IMR-90 (cell line): Measurements from ENCODE around the gene TMPRSS9. TPM values are rescaled to one million over a fixed set of nuclear protein-coding genes. Genes with fewer than 3 reads are reported as not detected.

Experiments used
- ATAC-seq: fragments of 200-7000 bp; cut with Tn5 transposase; 2 replicates; pipeline ENCODE4 v1.9.1; 2020; ENCODE audit warnings: low read depth, mild to moderate bottlenecking, moderate library complexity
- BruUV-seq: library from RNA; stranded (reverse); fragments of 400-500 nt; replicated peaks from 2 replicates; lab custom pipeline; 2021; lab: Mats Ljungman, UMichigan
- CTCF ChIA-PET: fragments of 300-600 bp; formaldehyde crosslinking; extraction: SDS; loops from one replicate; lab custom pipeline; 2021; ENCODE audit warnings: antibody characterized with exemption; lab: Yijun Ruan, JAX
- POLR2A ChIA-PET: fragments of 300-600 bp; sonication (Branson Sonifier 250); formaldehyde crosslinking; loops from one replicate; lab custom pipeline; 2022; ENCODE audit warnings: antibody characterized with exemption; ENCODE audit not compliant: unreplicated experiment; lab: Charles Lee
- DNase-seq: peaks from one replicate; pipeline ENCODE4 v3.0.0; 2013
- H2AFZ ChIP-seq: replicated peaks from 2 replicates; pipeline ENCODE3; 2013; ENCODE audit warnings: low read length, mild to moderate bottlenecking; ENCODE audit not compliant: poor library complexity
- H2AK5ac ChIP-seq: 2 replicates; pipeline ENCODE4 v1.6.1; 2013; ENCODE audit warnings: low read depth, low read length, inconsistent platforms
- H2AK9ac ChIP-seq: replicated peaks from 2 replicates; pipeline ENCODE3; 2013; ENCODE audit warnings: mild to moderate bottlenecking, low read depth, low read length, moderate library complexity; ENCODE audit not compliant: poor library complexity
- H2BK120ac ChIP-seq: 2 replicates; pipeline ENCODE4 v1.6.1; 2013; ENCODE audit warnings: low read depth, low read length, inconsistent platforms
- H2BK15ac ChIP-seq: 3 replicates; pipeline ENCODE4 v1.6.1; 2013; ENCODE audit warnings: low read depth, low read length, inconsistent platforms
- H2BK20ac ChIP-seq: 2 replicates; pipeline ENCODE4 v1.6.1; 2013; ENCODE audit warnings: low read depth, mild to moderate bottlenecking, inconsistent platforms, low read length, moderate library complexity
- H2BK5ac ChIP-seq: 2 replicates; pipeline ENCODE4 v1.6.1; 2013; ENCODE audit warnings: mild to moderate bottlenecking, low read depth, low read length, inconsistent platforms; ENCODE audit not compliant: poor library complexity, severe bottlenecking
- H3K14ac ChIP-seq: replicated peaks from 2 replicates; pipeline ENCODE4 v1.6.1; 2013; ENCODE audit warnings: low read depth, low read length, inconsistent platforms
- H3K18ac ChIP-seq: 2 replicates; pipeline ENCODE4 v1.6.1; 2013; ENCODE audit warnings: low read depth, low read length, control low read depth
- H3K23ac ChIP-seq: 2 replicates; pipeline ENCODE4 v1.6.1; 2013; ENCODE audit warnings: low read depth, low read length, inconsistent platforms
- H3K27ac ChIP-seq: 2 replicates; pipeline ENCODE4 v1.5.1; 2013; ENCODE audit warnings: mild to moderate bottlenecking, control low read depth, low read length; ENCODE audit not compliant: insufficient read depth
- H3K27me3 ChIP-seq: 2 replicates; pipeline ENCODE4 v1.6.1; 2013; ENCODE audit warnings: low read length; ENCODE audit not compliant: control insufficient read depth, insufficient read depth
- H3K36me3 ChIP-seq: 2 replicates; pipeline ENCODE4 v1.6.1; 2013; ENCODE audit warnings: low read length, mixed read lengths; ENCODE audit not compliant: control insufficient read depth, insufficient read depth
- H3K4ac ChIP-seq: 2 replicates; pipeline ENCODE4 v1.6.1; 2013; ENCODE audit warnings: low read depth, low read length, inconsistent platforms
- H3K4me1 ChIP-seq: 2 replicates; pipeline ENCODE4 v1.6.1; 2013; ENCODE audit warnings: low read length, mixed read lengths; ENCODE audit not compliant: control insufficient read depth, insufficient read depth
- H3K4me2 ChIP-seq: 2 replicates; pipeline ENCODE4 v1.6.1; 2013; ENCODE audit warnings: low read depth, mild to moderate bottlenecking, control low read depth, low read length, moderate library complexity
- H3K4me3 ChIP-seq: 2 replicates; pipeline ENCODE4 v1.5.1; 2013; ENCODE audit warnings: low read depth, mild to moderate bottlenecking, control low read depth, low read length, moderate library complexity; ENCODE audit not compliant: insufficient read depth
- H3K56ac ChIP-seq: 2 replicates; pipeline ENCODE4 v1.6.1; 2013; ENCODE audit warnings: low read length, inconsistent platforms; ENCODE audit not compliant: insufficient read depth; ENCODE audit errors: extremely low read depth
- H3K79me1 ChIP-seq, 2 experiments: 2 replicates each; pipeline ENCODE4 v1.6.1; 2013; ENCODE audit warnings: low read length in 2 of 2, inconsistent platforms in 1 of 2, low read depth in 1 of 2
- H3K9ac ChIP-seq: 2 replicates; pipeline ENCODE4 v1.6.1; 2013; ENCODE audit warnings: low read depth, low read length, control low read depth
- H3K9me1 ChIP-seq: 2 replicates; pipeline ENCODE4 v1.6.1; 2013; ENCODE audit warnings: low read length, inconsistent platforms; ENCODE audit not compliant: insufficient read depth
- H3K9me3 ChIP-seq: 2 replicates; pipeline ENCODE4 v1.6.1; 2013; ENCODE audit warnings: low read length; ENCODE audit not compliant: control insufficient read depth, insufficient read depth
- H4K20me1 ChIP-seq: 2 replicates; pipeline ENCODE4 v1.6.1; 2013; ENCODE audit warnings: low read length, inconsistent platforms; ENCODE audit not compliant: insufficient read depth
- H4K5ac ChIP-seq: 2 replicates; pipeline ENCODE4 v1.6.1; 2013; ENCODE audit warnings: mild to moderate bottlenecking, low read depth, low read length, control low read depth
- H4K8ac ChIP-seq, 2 experiments: 2 replicates each; pipeline ENCODE4 v1.6.1; 2013; ENCODE audit warnings: low read depth in 2 of 2, low read length in 2 of 2, control low read depth in 1 of 2, inconsistent platforms in 1 of 2
- H4K91ac ChIP-seq: 2 replicates; pipeline ENCODE4 v1.6.1; 2013; ENCODE audit warnings: low read depth, low read length, inconsistent platforms; ENCODE audit not compliant: insufficient read depth
- BHLHE40 ChIP-seq: fragments of 150-350 bp; IDR thresholded peaks from 2 replicates; pipeline ENCODE4 v1.6.1; 2016; ENCODE audit warnings: mild to moderate bottlenecking, low read depth, low read length
- CEBPB ChIP-seq: IDR thresholded peaks from 2 replicates; pipeline ENCODE4 v1.6.1; 2012; ENCODE audit warnings: low read depth, low read length, improper control_type of control experiment
- ELK1 ChIP-seq: fragments of 150-350 bp; IDR thresholded peaks from 2 replicates; pipeline ENCODE4 v1.6.1; 2016; ENCODE audit warnings: low read depth, mild to moderate bottlenecking, low read length, moderate library complexity, borderline replicate concordance
- FOS ChIP-seq: fragments of 150-350 bp; IDR thresholded peaks from 2 replicates; pipeline ENCODE4 v1.6.1; 2016; ENCODE audit warnings: low read depth, low read length
- MAZ ChIP-seq: IDR thresholded peaks from 2 replicates; pipeline ENCODE4 v1.6.1; 2012; ENCODE audit warnings: low read depth, mild to moderate bottlenecking, low read length, improper control_type of control experiment, moderate library complexity, borderline replicate concordance
- POLR2A ChIP-seq: IDR thresholded peaks from 2 replicates; pipeline ENCODE4 v1.6.1; 2012; ENCODE audit warnings: mild to moderate bottlenecking, low read depth, low read length
- RAD21 ChIP-seq: IDR thresholded peaks from 2 replicates; pipeline ENCODE4 v1.6.1; 2012; ENCODE audit warnings: low read length, improper control_type of control experiment
- RCOR1 ChIP-seq: IDR thresholded peaks from 2 replicates; pipeline ENCODE4 v1.6.1; 2012; ENCODE audit warnings: mild to moderate bottlenecking, low read length, improper control_type of control experiment; ENCODE audit not compliant: insufficient replicate concordance
- RFX5 ChIP-seq: IDR thresholded peaks from 2 replicates; pipeline ENCODE4 v1.8.0; 2012; ENCODE audit warnings: low read depth, mild to moderate bottlenecking, low read length, moderate library complexity
- SMC3 ChIP-seq: fragments of 150-350 bp; IDR thresholded peaks from 2 replicates; pipeline ENCODE4 v1.6.1; 2016; ENCODE audit warnings: low read depth, mild to moderate bottlenecking, antibody characterized with exemption, low read length, moderate library complexity
- WGBS, 2 experiments: methylation state at CpG; one replicate each; pipeline versions ENCODE4 v1.1.5 to v1.1.7; 2013; ENCODE audit warnings: missing lambda C conversion rate in 2 of 2; ENCODE audit not compliant: insufficient read length in 1 of 2; ENCODE audit errors: extremely low coverage in 2 of 2; 5-methylcytosine and 5-hydroxymethylcytosine counted together
- dilution Hi-C: fragments of 300-500 bp; cut with HindIII; formaldehyde crosslinking; loops from one replicate; pipeline ENCODE4 v1.14.3; 2018; ENCODE audit warnings: low sequenced_read_pairs; ENCODE audit not compliant: unreplicated experiment
- in situ Hi-C: fragments of 300-500 bp; cut with MboI; formaldehyde crosslinking; loops from 3 replicates; pipeline ENCODE4 v1.14.3; 2019; ENCODE audit warnings: low sequenced_read_pairs, inconsistent platforms, mixed read lengths
- intact Hi-C: fragments of 100-400 bp; cut with micrococcal nuclease; formaldehyde crosslinking; loops from 2 replicates; pipeline ENCODE4 v1.10.0; 2022
- polyA plus RNA-seq, 3 experiments: library from polyadenylated mRNA; depleted of rRNA; stranded (reverse); fragments of >200 nt; gene quantifications; 2 replicates each; pipeline ENCODE4 v1.2.3, GENCODE V29; 2012; ENCODE audit warnings: low replicate concordance in 1 of 3
- total RNA-seq: library from RNA; depleted of rRNA; stranded (reverse); fragments of >200 nt; gene quantifications from 2 replicates; pipeline ENCODE4 v1.2.3, GENCODE V29; 2012

Gene TMPRSS9
- total and polyA plus RNA-seq, 2 of the 4 experiments (the other 2 are of a cell fraction): not detected

GRCh38 chr19:2317756-2318155, 42.3 kb upstream of the TMPRSS9 start:
- Histone ChIP-seq H3K4me3 (no peak overlapping the region), H3K36me3 (peaks cover 12% of the 10 kb centered on the region; the same call in 1 of the 2 replicates), H2BK20ac (no peak overlapping the region), H2AK9ac (no peak overlapping the region), H3K23ac (no peak overlapping the region), H3K4me2 (no peak overlapping the region), H3K27me3 (peaks cover 3% of the 10 kb centered on the region; the same call in 1 of the 2 replicates), H4K5ac (no peak overlapping the region), H3K79me1 (no peaks in the 10 kb centered on the region), H4K20me1 (no peaks in the 10 kb centered on the region; the same call in 1 of the 2 replicates), H2AFZ (no peak overlapping the region), H3K56ac (no peak overlapping the region), H2BK5ac (no peak overlapping the region), H4K8ac (no peak overlapping the region), H2AK5ac (no peak overlapping the region), H2BK120ac (no peak overlapping the region), H2BK15ac (no peak overlapping the region), H3K18ac (no peak overlapping the region), H3K4me1 (no peaks in the 10 kb centered on the region), H3K9me3 (peaks cover 3% of the 10 kb centered on the region), H3K9ac (no peak overlapping the region), H4K91ac (no peak overlapping the region), H3K27ac (no peak overlapping the region), H3K14ac (no peak overlapping the region), H3K9me1 (no peaks in the 10 kb centered on the region), H3K4ac (no peak overlapping the region)
- in situ Hi-C loops: loop anchor here (10.0 kb wide), 1 partner anchor 163 kb away; the partner anchor contains the start of gene AP3D1
- no TSS peak for BruUV-seq
- dilution Hi-C loops: no loop called here
- DNase-seq (no peak), ATAC-seq (no peak)
- ChIA-PET CTCF (no interaction called here), POLR2A (no interaction called here)
- intact Hi-C loops: loop anchor here (2.0 kb wide), 1 partner anchor 81 kb away; the partner anchor contains the start of genes PLEKHJ1 and SF3A2
- 93% methylated on average over 3 of the region's 25 CpGs; no CpG with 5 or more reads in 1 of the 2 experiments for WGBS, 2 experiments
- TF ChIP-seq RCOR1 (no peak), ELK1 (no peak), SMC3 (no peak), RAD21 (no peak), BHLHE40 (no peak), RFX5 (no peak), CEBPB (no peak), MAZ (no peak), FOS (no peak), POLR2A (no peak)
